K562 (cell line): ENCODE measurements around the gene RELL1. TPM values are rescaled to one million over a fixed set of nuclear protein-coding genes. Genes with fewer than 3 reads are reported as not detected.

Experiments used
- NR2F6 ChIP-seq: fragments of 450-650 bp; formaldehyde crosslinking; IDR thresholded peaks from 2 replicates; pipeline ENCODE4 v1.4.0; 2020; ENCODE audit warnings: mild to moderate bottlenecking
- polyA plus RNA-seq, 8 experiments: library from polyadenylated mRNA; depleted of rRNA in 4 of 8; stranded (reverse) in 5 of 8; unstranded in 3 of 8; fragments of >200 nt; fragmentation: Nextera tagmentation in 2 of 8; fragmentation: Illumina TruSeq in 1 of 8; extraction: Ambion mirVana in 2 of 8; extraction: Trizol in 1 of 8; gene quantifications; 2 replicates each; pipeline versions ENCODE4 v1.2.1 to v1.2.3, GENCODE V29; 2011 to 2014; ENCODE audit warnings: inconsistent platforms in 1 of 8, missing spikeins in 1 of 8
- total RNA-seq, 7 experiments: library from RNA; depleted of rRNA in 6 of 7; stranded (reverse); fragments of >200 nt in 6 of 7; fragmentation: Illumina TruSeq in 2 of 7; extraction: Trizol in 2 of 7; gene quantifications; 2 replicates each; pipeline versions ENCODE4 v1.2.1 to v1.2.3, GENCODE V29; 2011 to 2021; ENCODE audit warnings: low replicate concordance in 1 of 7
- TF ChIP-seq, protein P1 (sequence below), 2 experiments: fragments of 450-650 bp; IDR thresholded peaks; 2 replicates each; pipeline ENCODE4 v1.6.1; 2016; ENCODE audit warnings: mild to moderate bottlenecking in 2 of 2, borderline replicate concordance in 1 of 2, low read depth in 1 of 2, moderate library complexity in 1 of 2
- TF ChIP-seq, protein P2 (sequence below): sonication (generic); formaldehyde crosslinking; IDR thresholded peaks from 2 replicates; pipeline ENCODE4 v1.8.0; 2022; ENCODE audit warnings: missing genetic modification reagents, mild to moderate bottlenecking, borderline replicate concordance
- TF ChIP-seq, protein P3 (sequence below): sonication (generic); formaldehyde crosslinking; IDR thresholded peaks from 2 replicates; pipeline ENCODE4 v1.8.1; 2023; ENCODE audit warnings: mild to moderate bottlenecking, missing genetic modification reagents
- TF ChIP-seq, protein P4 (sequence below): fragments of 200-800 bp; sonication (Bioruptor generic); IDR thresholded peaks from 2 replicates; pipeline ENCODE4 v1.6.1; 2017; ENCODE audit warnings: missing genetic modification characterization, missing compliant biosample characterization
- TF ChIP-seq, protein P5 (sequence below): fragments of 200-800 bp; sonication (Bioruptor generic); IDR thresholded peaks from 2 replicates; pipeline ENCODE4 v1.6.1; 2016; ENCODE audit warnings: missing genetic modification characterization, missing compliant biosample characterization

Gene RELL1
- total and polyA plus RNA-seq, 9 of the 15 experiments (the other 6 are each of a cell fraction or from before 2014, with no cell fraction given), result 0.06 to 3.5 (median 1.7) TPM; not detected in 1

DNA sequence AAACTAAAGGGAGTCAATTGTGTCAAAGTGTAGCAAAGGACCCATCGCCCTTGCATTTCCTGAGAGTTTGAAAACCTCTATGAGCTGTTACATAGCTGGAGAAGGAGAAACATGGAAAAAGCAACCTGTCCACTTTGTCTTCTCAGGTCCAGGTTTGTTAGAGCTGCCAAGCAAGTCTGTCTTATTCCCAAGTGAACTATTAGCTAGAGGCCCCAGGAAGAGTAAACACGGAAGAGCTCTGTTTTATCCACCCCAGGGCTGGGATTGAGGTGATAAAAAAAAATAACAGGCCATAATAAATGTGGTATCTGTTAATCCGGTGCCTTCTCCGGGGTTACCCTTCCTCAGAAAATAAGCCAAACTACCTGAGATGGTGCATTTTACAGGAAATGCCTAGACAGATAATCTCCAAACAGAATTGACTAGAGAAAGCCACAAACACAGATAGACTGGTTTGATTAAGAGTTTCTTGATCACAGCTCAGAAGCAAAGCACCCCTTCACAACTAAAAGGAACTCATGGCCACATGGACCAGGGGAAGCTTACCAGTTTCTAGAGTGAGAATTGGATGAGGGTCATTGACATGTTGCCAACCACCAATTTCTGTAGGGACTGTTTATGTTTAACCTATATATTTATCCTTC lies 35.9 kb upstream of the RELL1 start (continued):
- TF ChIP-seq, protein P1, sequence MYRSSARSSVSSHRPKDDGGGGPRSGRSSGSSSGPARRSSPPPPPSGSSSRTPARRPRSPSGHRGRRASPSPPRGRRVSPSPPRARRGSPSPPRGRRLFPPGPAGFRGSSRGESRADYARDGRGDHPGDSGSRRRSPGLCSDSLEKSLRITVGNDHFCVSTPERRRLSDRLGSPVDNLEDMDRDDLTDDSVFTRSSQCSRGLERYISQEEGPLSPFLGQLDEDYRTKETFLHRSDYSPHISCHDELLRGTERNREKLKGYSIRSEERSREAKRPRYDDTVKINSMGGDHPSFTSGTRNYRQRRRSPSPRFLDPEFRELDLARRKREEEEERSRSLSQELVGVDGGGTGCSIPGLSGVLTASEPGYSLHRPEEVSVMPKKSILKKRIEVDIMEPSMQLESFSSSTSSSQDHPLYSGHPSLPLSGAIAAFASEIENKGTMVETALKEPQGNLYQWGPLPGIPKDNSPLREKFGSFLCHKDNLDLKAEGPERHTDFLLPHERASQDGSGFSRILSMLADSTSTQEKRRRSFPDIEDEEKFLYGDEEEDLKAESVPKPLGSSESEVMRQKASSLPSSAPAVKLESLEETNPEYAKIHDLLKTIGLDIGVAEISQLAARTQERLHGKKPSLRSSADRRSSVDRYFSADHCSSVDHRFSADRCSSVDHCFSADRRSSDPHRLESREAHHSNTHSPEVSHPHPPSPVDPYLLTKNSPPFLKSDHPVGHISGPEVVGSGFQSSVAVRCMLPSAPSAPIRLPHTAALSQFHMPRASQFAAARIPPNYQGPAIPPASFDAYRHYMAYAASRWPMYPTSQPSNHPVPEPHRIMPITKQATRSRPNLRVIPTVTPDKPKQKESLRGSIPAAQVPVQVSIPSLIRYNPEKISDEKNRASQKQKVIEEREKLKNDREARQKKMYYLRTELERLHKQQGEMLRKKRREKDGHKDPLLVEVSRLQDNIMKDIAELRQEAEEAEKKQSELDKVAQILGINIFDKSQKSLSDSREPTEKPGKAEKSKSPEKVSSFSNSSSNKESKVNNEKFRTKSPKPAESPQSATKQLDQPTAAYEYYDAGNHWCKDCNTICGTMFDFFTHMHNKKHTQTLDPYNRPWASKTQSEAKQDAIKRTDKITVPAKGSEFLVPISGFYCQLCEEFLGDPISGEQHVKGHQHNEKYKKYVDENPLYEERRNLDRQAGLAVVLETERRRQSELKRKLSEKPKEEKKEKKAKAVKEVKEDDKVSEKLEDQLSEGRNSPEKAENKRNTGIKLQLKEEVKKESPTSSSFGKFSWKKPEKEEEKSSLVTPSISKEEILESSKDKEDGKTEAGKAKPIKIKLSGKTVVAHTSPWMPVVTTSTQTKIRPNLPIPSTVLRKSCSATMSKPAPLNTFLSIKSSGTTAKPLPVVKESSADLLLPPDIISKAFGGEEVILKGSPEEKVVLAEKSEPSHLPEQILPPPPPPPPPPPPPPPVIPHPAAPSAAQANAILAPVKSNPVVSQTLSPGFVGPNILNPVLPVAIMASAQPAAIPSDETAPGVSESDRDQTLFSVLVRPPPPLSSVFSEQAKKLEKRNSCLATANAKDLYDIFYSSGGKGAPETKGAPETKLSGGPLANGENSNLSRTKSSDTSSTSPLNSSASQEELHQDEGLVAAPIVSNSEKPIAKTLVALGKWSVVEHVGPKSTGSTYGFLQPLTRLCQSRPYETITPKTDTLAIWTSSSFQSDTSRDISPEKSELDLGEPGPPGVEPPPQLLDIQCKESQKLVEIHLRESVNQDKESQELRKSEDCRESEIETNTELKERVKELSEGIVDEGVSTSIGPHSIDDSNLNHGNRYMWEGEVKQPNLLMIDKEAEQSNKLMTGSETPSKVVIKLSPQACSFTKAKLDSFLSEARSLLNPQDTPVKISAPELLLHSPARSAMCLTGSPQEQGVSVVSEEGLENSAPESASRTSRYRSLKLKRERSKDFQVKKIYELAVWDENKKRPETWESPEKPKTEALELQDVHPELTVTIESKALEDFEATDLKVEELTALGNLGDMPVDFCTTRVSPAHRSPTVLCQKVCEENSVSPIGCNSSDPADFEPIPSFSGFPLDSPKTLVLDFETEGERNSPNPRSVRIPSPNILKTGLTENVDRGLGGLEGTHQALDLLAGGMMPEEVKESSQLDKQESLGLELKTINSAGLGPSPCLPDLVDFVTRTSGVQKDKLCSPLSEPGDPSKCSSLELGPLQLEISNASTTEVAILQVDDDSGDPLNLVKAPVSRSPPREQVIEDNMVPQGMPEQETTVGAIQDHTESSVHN (IDR thresholded peaks at IDR 0.05; ENCODE audit: borderline replicate concordance in 1 of 2, low read depth in 1 of 2), result no peak
- TF ChIP-seq, protein P2, sequence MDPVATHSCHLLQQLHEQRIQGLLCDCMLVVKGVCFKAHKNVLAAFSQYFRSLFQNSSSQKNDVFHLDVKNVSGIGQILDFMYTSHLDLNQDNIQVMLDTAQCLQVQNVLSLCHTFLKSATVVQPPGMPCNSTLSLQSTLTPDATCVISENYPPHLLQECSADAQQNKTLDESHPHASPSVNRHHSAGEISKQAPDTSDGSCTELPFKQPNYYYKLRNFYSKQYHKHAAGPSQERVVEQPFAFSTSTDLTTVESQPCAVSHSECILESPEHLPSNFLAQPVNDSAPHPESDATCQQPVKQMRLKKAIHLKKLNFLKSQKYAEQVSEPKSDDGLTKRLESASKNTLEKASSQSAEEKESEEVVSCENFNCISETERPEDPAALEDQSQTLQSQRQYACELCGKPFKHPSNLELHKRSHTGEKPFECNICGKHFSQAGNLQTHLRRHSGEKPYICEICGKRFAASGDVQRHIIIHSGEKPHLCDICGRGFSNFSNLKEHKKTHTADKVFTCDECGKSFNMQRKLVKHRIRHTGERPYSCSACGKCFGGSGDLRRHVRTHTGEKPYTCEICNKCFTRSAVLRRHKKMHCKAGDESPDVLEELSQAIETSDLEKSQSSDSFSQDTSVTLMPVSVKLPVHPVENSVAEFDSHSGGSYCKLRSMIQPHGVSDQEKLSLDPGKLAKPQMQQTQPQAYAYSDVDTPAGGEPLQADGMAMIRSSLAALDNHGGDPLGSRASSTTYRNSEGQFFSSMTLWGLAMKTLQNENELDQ (CRISPR knock-in tag), result no peak
- TF ChIP-seq, protein P3, sequence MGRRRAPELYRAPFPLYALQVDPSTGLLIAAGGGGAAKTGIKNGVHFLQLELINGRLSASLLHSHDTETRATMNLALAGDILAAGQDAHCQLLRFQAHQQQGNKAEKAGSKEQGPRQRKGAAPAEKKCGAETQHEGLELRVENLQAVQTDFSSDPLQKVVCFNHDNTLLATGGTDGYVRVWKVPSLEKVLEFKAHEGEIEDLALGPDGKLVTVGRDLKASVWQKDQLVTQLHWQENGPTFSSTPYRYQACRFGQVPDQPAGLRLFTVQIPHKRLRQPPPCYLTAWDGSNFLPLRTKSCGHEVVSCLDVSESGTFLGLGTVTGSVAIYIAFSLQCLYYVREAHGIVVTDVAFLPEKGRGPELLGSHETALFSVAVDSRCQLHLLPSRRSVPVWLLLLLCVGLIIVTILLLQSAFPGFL, result no peak
- TF ChIP-seq, protein P4, sequence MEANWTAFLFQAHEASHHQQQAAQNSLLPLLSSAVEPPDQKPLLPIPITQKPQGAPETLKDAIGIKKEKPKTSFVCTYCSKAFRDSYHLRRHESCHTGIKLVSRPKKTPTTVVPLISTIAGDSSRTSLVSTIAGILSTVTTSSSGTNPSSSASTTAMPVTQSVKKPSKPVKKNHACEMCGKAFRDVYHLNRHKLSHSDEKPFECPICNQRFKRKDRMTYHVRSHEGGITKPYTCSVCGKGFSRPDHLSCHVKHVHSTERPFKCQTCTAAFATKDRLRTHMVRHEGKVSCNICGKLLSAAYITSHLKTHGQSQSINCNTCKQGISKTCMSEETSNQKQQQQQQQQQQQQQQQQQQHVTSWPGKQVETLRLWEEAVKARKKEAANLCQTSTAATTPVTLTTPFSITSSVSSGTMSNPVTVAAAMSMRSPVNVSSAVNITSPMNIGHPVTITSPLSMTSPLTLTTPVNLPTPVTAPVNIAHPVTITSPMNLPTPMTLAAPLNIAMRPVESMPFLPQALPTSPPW, result no peak
- no peak for TF ChIP-seq NR2F6 (CRISPR knock-in tag)
- TF ChIP-seq, protein P5, sequence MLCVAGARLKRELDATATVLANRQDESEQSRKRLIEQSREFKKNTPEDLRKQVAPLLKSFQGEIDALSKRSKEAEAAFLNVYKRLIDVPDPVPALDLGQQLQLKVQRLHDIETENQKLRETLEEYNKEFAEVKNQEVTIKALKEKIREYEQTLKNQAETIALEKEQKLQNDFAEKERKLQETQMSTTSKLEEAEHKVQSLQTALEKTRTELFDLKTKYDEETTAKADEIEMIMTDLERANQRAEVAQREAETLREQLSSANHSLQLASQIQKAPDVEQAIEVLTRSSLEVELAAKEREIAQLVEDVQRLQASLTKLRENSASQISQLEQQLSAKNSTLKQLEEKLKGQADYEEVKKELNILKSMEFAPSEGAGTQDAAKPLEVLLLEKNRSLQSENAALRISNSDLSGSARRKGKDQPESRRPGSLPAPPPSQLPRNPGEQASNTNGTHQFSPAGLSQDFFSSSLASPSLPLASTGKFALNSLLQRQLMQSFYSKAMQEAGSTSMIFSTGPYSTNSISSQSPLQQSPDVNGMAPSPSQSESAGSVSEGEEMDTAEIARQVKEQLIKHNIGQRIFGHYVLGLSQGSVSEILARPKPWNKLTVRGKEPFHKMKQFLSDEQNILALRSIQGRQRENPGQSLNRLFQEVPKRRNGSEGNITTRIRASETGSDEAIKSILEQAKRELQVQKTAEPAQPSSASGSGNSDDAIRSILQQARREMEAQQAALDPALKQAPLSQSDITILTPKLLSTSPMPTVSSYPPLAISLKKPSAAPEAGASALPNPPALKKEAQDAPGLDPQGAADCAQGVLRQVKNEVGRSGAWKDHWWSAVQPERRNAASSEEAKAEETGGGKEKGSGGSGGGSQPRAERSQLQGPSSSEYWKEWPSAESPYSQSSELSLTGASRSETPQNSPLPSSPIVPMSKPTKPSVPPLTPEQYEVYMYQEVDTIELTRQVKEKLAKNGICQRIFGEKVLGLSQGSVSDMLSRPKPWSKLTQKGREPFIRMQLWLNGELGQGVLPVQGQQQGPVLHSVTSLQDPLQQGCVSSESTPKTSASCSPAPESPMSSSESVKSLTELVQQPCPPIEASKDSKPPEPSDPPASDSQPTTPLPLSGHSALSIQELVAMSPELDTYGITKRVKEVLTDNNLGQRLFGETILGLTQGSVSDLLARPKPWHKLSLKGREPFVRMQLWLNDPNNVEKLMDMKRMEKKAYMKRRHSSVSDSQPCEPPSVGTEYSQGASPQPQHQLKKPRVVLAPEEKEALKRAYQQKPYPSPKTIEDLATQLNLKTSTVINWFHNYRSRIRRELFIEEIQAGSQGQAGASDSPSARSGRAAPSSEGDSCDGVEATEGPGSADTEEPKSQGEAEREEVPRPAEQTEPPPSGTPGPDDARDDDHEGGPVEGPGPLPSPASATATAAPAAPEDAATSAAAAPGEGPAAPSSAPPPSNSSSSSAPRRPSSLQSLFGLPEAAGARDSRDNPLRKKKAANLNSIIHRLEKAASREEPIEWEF (CRISPR knock-in tag), result no peak
